T47D (cell line): ENCODE results near the gene DSG2.
"Not testable (repeated sequence)": the region's sequence is repeated elsewhere in the genome, so short reads cannot be mapped to it uniquely, and the experiment has no call there.

Experiments
- DNase-seq, 2 experiments: peaks; one replicate each; pipeline versions ENCODE4 v3.0.0 to v3.0.0-alpha.2; 2011 to 2012; ENCODE audit warnings: low read depth in 1 of 2, low spot score in 1 of 2
- JUND ChIP-seq: IDR thresholded peaks from 2 replicates; pipeline ENCODE4 v1.6.1; 2012; ENCODE audit warnings: low read depth
- in situ Hi-C: cut with HindIII; loops from 2 replicates; pipeline ENCODE4 v1.10.0; 2016; ENCODE audit warnings: low sequenced_read_pairs, low pct_unique_long_range_greater_than_20kb

DSG2 gene

GRCh38 chr18:31490833-31491232, 7.1 kb upstream of the DSG2 start:
- in situ Hi-C loops: no loop called here
- no peak for DNase-seq
- no peak for TF ChIP-seq JUND

- no peak for TF ChIP-seq JUND
- no peak for DNase-seq
- in situ Hi-C loops: no loop called here
These were observed 6.4 kb upstream of the DSG2 start for GRCh38 chr18:31491586-31491985.

GRCh38 chr18:31492671-31493070, 5.3 kb upstream of the DSG2 start:
- DNase-seq: no peak
- no peak for TF ChIP-seq JUND
- in situ Hi-C loops: no loop called here

- TF ChIP-seq JUND: no peak
- in situ Hi-C loops: no loop called here
- DNase-seq: no peak
These were observed 4.8 kb upstream of the DSG2 start for GRCh38 chr18:31493171-31493570.

- no peak for TF ChIP-seq JUND
- in situ Hi-C loops: no loop called here
- DNase-seq: peak in 1 of 2 experiments; percentile 67
These were observed 4.0 kb upstream of the DSG2 start for GRCh38 chr18:31493941-31494340.

- DNase-seq, in situ Hi-C loops: not testable (repeated sequence)
These were observed 3.2 kb upstream of the DSG2 start for GRCh38 chr18:31494705-31495244.

- in situ Hi-C loops: no loop called here
- TF ChIP-seq JUND: no peak
- peak in 1 of 2 experiments; percentile 13 for DNase-seq
These were observed 557 bp upstream of the DSG2 start for GRCh38 chr18:31497404-31497835.

GRCh38 chr18:31498574-31499524, 872 bp downstream of the DSG2 start:
- peak; percentile 8 to 20 for DNase-seq
- no peak for TF ChIP-seq JUND
- in situ Hi-C loops: no loop called here

- no peak for DNase-seq
- in situ Hi-C loops: no loop called here
- TF ChIP-seq JUND: no peak
These were observed 2.2 kb downstream of the DSG2 start for GRCh38 chr18:31500051-31500688.

GRCh38 chr18:31503011-31503410, 5.0 kb downstream of the DSG2 start:
- in situ Hi-C loops: no loop called here
- DNase-seq: no peak
- TF ChIP-seq JUND: no peak

GRCh38 chr18:31504455-31505147, 6.6 kb downstream of the DSG2 start:
- in situ Hi-C loops: no loop called here
- no peak for TF ChIP-seq JUND
- DNase-seq: no peak

- TF ChIP-seq JUND: no peak
- no peak for DNase-seq
- in situ Hi-C loops: no loop called here
These were observed 7.2 kb downstream of the DSG2 start for GRCh38 chr18:31505156-31505555.
